HFF-Myc (cell line): ENCODE measurements around the gene MALT1.

Experiments
- DNase-seq: peaks from one replicate; pipeline ENCODE4 v3.0.0-alpha.2; 2011; ENCODE audit warnings: low read depth; ENCODE audit errors: extremely low read depth
- H3K4me3 ChIP-seq: replicated peaks from 2 replicates; pipeline ENCODE4 v1.5.1; 2011; ENCODE audit warnings: low read depth, mild to moderate bottlenecking, control low read depth, low read length
- TF ChIP-seq, protein P1 (sequence below): IDR thresholded peaks from 2 replicates; pipeline ENCODE4 v1.5.1; 2012; ENCODE audit warnings: mild to moderate bottlenecking, low read depth, low read length, control low read depth; ENCODE audit errors: missing control alignments

MALT1 gene

DNA sequence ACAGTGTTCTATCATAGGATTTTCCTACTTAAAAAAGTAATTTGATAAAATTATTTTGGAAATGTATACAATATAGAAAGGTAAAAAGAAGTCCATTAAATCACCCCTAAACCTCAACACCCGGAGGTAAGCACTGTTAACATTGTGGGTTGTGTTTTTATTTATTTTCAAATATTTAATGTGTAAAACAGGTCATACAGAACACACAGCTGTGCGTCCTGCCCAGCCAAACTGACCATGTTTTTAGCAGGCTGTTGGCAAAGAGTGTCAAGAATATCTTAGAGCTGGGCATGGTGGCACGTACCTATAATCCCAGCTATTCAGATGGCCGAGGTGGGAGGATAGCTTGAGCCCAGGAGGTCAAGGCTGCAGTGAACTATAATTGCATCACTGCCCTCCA lies 114.6 kb downstream of the MALT1 start:
- DNase-seq: no peak
- TF ChIP-seq, protein P1, sequence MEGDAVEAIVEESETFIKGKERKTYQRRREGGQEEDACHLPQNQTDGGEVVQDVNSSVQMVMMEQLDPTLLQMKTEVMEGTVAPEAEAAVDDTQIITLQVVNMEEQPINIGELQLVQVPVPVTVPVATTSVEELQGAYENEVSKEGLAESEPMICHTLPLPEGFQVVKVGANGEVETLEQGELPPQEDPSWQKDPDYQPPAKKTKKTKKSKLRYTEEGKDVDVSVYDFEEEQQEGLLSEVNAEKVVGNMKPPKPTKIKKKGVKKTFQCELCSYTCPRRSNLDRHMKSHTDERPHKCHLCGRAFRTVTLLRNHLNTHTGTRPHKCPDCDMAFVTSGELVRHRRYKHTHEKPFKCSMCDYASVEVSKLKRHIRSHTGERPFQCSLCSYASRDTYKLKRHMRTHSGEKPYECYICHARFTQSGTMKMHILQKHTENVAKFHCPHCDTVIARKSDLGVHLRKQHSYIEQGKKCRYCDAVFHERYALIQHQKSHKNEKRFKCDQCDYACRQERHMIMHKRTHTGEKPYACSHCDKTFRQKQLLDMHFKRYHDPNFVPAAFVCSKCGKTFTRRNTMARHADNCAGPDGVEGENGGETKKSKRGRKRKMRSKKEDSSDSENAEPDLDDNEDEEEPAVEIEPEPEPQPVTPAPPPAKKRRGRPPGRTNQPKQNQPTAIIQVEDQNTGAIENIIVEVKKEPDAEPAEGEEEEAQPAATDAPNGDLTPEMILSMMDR: no peak
- no peak overlapping the region for H3K4me3 ChIP-seq

DNA sequence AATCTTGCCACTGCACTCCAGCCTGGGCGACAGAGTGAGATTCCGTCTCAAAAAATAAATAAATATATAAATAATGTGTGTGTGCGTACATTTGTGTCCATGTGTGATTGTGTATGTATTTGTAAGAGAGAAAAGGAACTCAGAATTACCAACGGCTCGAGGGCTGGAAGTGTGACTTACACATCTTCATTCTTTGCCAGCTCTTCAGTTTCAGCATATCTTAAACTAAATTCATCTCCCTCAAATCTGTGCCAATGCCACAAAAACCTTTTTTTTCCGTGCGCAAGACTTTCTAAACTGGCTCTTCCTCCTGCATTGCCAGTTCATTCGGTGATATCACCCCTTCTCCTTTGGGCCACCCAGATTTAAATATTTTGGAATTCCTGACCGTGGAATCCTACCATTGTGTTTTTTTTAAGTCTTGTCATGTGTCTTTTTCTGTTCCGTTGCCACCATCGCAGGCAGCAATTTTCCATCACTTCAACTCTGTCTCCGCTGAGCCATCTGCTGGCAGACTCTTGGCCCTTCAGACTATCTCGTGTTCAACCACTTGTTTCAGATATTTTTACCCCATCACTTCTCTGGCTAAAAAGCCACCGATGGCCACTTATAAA lies 116.4 kb downstream of the MALT1 start:
- DNase-seq: no peak
- H3K4me3 ChIP-seq: no peak overlapping the region
- TF ChIP-seq, protein P1: no peak

DNA sequence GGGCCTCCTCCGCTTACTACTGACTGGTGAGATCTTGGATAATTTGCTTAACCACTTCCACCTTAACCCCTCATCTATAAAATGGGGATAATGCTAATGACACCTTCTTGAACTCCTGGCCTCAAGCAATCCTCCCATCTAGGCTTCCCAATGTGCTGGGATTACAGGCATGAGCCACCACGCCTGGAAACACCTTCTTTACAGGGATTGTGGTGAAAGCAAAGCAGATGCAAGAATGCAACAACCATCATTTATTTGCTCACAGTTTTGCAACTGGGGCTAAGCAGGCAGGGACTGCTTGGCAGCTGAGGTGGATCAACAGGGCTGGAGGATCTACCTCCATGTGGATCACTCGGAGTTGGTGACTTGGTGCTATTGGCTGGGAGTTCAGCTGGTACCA lies 117.2 kb downstream of the MALT1 start:
- H3K4me3 ChIP-seq: no peak overlapping the region
- TF ChIP-seq, protein P1: no peak
- DNase-seq: no peak

DNA sequence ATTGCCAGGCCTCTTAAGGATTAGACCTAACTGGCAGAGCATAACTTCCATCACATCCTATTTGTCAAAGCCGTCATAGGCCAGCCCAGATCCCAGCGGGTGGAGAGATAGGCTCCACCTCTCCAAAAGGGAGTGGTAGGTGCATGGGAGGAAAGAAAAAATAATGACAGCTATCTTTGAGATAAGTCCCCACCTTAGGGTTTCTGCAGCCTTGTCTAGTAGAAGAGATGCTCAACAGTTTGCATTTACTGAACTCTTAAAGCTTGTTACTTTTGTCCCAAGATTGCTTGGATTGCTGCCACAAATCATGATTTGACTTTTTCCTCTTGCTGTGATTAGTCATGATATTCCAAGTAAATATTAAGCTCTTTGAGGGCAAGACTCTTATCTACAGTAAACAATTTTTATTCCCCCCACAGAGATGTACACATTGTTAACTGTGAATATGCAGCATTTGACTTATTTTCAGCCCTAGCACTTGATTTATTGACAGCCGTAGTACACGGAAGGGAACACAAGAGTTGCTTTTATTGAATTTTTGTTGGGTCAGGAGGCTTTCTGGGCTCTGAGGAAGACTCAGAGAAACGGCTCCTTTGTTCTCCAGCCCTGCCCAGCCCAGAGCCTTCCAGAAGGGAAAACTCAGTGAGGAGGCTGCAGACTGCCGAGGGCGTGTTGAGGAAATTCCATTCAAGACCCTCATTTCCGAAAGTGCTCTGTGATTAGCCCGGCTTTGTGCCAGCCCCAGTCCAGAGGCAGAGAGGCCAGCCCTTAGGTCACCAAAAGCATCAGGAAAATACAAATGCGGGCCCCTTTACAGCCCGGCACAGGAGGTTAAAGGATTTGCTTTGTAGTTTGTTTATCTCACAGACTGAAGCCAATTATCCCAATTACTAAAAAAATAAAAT lies 118.0 kb downstream of the MALT1 start:
- TF ChIP-seq, protein P1: no peak
- DNase-seq: peak; percentile 42
- no peak overlapping the region for H3K4me3 ChIP-seq

DNA sequence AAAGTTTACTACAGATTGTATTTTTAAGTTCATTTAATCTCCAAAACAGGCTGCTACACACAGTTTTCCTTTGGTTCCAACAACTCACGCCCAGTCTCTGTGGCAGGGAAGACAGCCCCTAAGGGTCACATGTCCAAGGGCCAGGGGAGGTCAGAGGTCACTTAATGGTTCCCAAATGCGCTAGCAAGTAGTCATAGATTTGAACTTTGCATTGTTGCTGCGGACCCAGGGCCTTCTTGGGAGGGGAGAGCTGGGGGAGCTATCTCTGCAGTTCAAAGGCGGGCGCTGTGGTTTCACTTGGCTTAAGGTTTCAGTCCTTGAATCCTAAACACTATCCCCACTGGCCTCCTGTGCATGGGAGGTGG lies 118.6 kb downstream of the MALT1 start:
- no peak for DNase-seq
- H3K4me3 ChIP-seq: no peak overlapping the region
- TF ChIP-seq, protein P1: no peak

DNA sequence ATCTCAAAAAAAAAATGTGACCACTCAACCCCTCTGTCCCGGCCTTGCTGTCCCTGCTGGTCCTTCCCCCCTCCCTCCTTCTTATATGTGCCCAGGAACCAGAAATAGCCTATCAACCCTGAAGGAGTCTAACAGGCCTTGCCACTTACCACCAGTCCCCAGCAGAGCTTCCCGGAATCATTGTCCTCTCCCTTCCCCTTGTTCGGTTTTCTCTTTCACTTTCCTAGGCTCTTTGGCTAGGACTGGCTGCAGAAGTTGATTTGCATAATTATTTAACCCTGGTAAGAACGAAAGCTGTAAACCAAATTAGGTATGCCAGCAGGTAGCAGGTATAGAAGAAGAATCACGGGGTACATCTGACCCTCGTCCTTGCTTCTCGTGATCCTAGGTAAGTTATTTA lies 120.8 kb downstream of the MALT1 start:
- H3K4me3 ChIP-seq: no peak overlapping the region
- DNase-seq: no peak
- TF ChIP-seq, protein P1: no peak
